Measurements from ENCODE around the gene HLA-DRA.
A peak's percentile ranks its signal among the peaks of the same experiment; 100 is the strongest.

HLA-DRA gene

GRCh38 chr6:32439602-32440214, at the start of gene HLA-DRA:
Gene HLA-DRA, plus strand, starts transcription at chr6:32439887. Its CDS starts 64 bp downstream, at chr6:32439951.
- no peak for DNase-seq

GRCh38 chr6:32391505-32391904, 48.2 kb upstream of the HLA-DRA start:
- no peak for DNase-seq

- DNase-seq = no peak
These were observed 45.8 kb upstream of the HLA-DRA start for GRCh38 chr6:32393665-32394420.

GRCh38 chr6:32396028-32396427, 43.7 kb upstream of the HLA-DRA start:
- DNase-seq = no peak

GRCh38 chr6:32397252-32397920, 42.3 kb upstream of the HLA-DRA start:
- DNase-seq = no peak

- DNase-seq = no peak
These were observed 38.3 kb upstream of the HLA-DRA start for GRCh38 chr6:32401284-32401963.

GRCh38 chr6:32402812-32403211, 36.9 kb upstream of the HLA-DRA start:
- DNase-seq = no peak

GRCh38 chr6:32405656-32406055, 34.0 kb upstream of the HLA-DRA start:
- DNase-seq = no peak

- no peak for DNase-seq
These were observed 33.5 kb upstream of the HLA-DRA start for GRCh38 chr6:32406197-32406596.

GRCh38 chr6:32406857-32407256, 32.8 kb upstream of the HLA-DRA start, which contains the start of gene BTNL2:
Gene BTNL2, minus strand, starts transcription at chr6:32407181. Its CDS starts 58 bp downstream, at chr6:32407123.
- no peak for DNase-seq

- no peak for DNase-seq
These were observed 28.8 kb upstream of the HLA-DRA start for GRCh38 chr6:32410906-32411305.

GRCh38 chr6:32411566-32412327, 27.9 kb upstream of the HLA-DRA start:
- no peak for DNase-seq

- peak; percentile 87 for DNase-seq
These were observed 26.1 kb upstream of the HLA-DRA start for GRCh38 chr6:32413427-32414047.

GRCh38 chr6:32415521-32416019, 24.1 kb upstream of the HLA-DRA start:
- DNase-seq = peak; percentile 80

GRCh38 chr6:32416036-32416435, 23.7 kb upstream of the HLA-DRA start:
- DNase-seq = no peak

GRCh38 chr6:32424589-32425300, 14.9 kb upstream of the HLA-DRA start:
- DNase-seq = no peak

- DNase-seq = no peak
These were observed 13.3 kb upstream of the HLA-DRA start for GRCh38 chr6:32426338-32426737.

GRCh38 chr6:32427218-32427617, 12.5 kb upstream of the HLA-DRA start:
- no peak for DNase-seq

- no peak for DNase-seq
These were observed 11.7 kb upstream of the HLA-DRA start for GRCh38 chr6:32427934-32428474.

GRCh38 chr6:32430179-32430578, 9.5 kb upstream of the HLA-DRA start:
- no peak for DNase-seq

GRCh38 chr6:32431142-32431541, 8.5 kb upstream of the HLA-DRA start:
- DNase-seq = no peak

All from activated naive CD4-positive, alpha-beta T cell treated with Interleukin-2 at 50 U/mL for 16 hours (primary cell).